ENCODE measurements around the gene PLXNA2. TPM values are rescaled to one million over a fixed set of nuclear protein-coding genes. Genes with fewer than 3 reads are reported as not detected.
A peak's percentile ranks its signal among the peaks of the same experiment; 100 is the strongest.

PLXNA2 gene
- total and polyA plus RNA-seq, 2 experiments from 2014 or later, result 3.7 to 5.4 TPM

GRCh38 chr1:208135354-208135753 is 108.8 kb downstream of the PLXNA2 start:
- Histone ChIP-seq H3K4me2 (ENCODE audit: unreplicated experiment) (no peak overlapping the region), H3K27ac (no peak overlapping the region), H3K79me2 (ENCODE audit: insufficient read depth) (no peaks in the 10 kb centered on the region), H3K4me3 (no peak overlapping the region), H3K9me3 (ENCODE audit: low read depth) (no peaks in the 10 kb centered on the region), H3K36me3 (ENCODE audit: low read depth) (no peaks in the 10 kb centered on the region), H2AFZ (no peak overlapping the region), H3F3A (ENCODE audit: insufficient read depth) (no peaks in the 10 kb centered on the region), H4K20me1 (ENCODE audit: insufficient read depth) (no peaks in the 10 kb centered on the region), H3K27me3 (replicated peaks; ENCODE audit: insufficient read depth) (no peaks in the 10 kb centered on the region), H3K9ac (no peak overlapping the region), H3K9me2 (ENCODE audit: insufficient read depth) (no peaks in the 10 kb centered on the region), H3K4me1 (ENCODE audit: insufficient read depth) (peaks cover 13% of the 10 kb centered on the region)
- peak; percentile 55 for DNase-seq
- in situ Hi-C loops (cut with MboI), result loop anchor here (25.0 kb wide), 1 partner anchor 102 kb away; the partner anchor contains the start of gene PLXNA2
- TF ChIP-seq EZH2 (IDR thresholded peaks at IDR 0.05; ENCODE audit: insufficient read depth, poor library complexity, severe bottlenecking) (no peak), EZH2phosphoT487 (IDR thresholded peaks at IDR 0.05; ENCODE audit: insufficient read depth, low read depth) (no peak)
- WGBS, 2 experiments (ENCODE audit: low coverage in 1 of 2, low lambda C conversion rate in 2 of 2, missing lambda C conversion rate in 2 of 2), result 35 to 44% methylated on average over 2 of the region's 2 CpGs

GRCh38 chr1:208134491-208134890 is 109.7 kb downstream of the PLXNA2 start:
- Histone ChIP-seq H3K4me1 (ENCODE audit: insufficient read depth) (peaks cover 13% of the 10 kb centered on the region), H3K36me3 (ENCODE audit: low read depth) (no peaks in the 10 kb centered on the region)
- in situ Hi-C loops (cut with MboI), result loop anchor here (25.0 kb wide), 1 partner anchor 103 kb away; the partner anchor contains the start of gene PLXNA2

GRCh38 chr1:208133355-208133754 is 110.8 kb downstream of the PLXNA2 start:
- Histone ChIP-seq H4K20me1 (ENCODE audit: insufficient read depth) (no peaks in the 10 kb centered on the region), H3K9me3 (ENCODE audit: low read depth) (no peaks in the 10 kb centered on the region), H3F3A (ENCODE audit: insufficient read depth) (no peaks in the 10 kb centered on the region), H3K79me2 (ENCODE audit: insufficient read depth) (no peaks in the 10 kb centered on the region), H3K4me3 (no peak overlapping the region), H3K4me2 (ENCODE audit: unreplicated experiment) (no peak overlapping the region), H3K9me2 (ENCODE audit: insufficient read depth) (no peaks in the 10 kb centered on the region), H3K27me3 (replicated peaks; ENCODE audit: insufficient read depth) (no peaks in the 10 kb centered on the region), H3K36me3 (ENCODE audit: low read depth) (no peaks in the 10 kb centered on the region), H3K4me1 (ENCODE audit: insufficient read depth) (peaks cover 13% of the 10 kb centered on the region), H3K27ac (no peak overlapping the region), H3K9ac (no peak overlapping the region), H2AFZ (no peak overlapping the region)
- 95 to 98% methylated on average over 2 of the region's 2 CpGs for WGBS, 2 experiments (ENCODE audit: low coverage in 1 of 2, low lambda C conversion rate in 2 of 2, missing lambda C conversion rate in 2 of 2)
- DNase-seq, result no peak
- TF ChIP-seq EZH2phosphoT487 (IDR thresholded peaks at IDR 0.05; ENCODE audit: insufficient read depth, low read depth) (no peak), EZH2 (IDR thresholded peaks at IDR 0.05; ENCODE audit: insufficient read depth, poor library complexity, severe bottlenecking) (no peak)
- in situ Hi-C loops (cut with MboI), result loop anchor here (25.0 kb wide), 1 partner anchor 104 kb away; the partner anchor contains the start of gene PLXNA2

More at GRCh38 chr1:208134491-208134890, 109.7 kb downstream of the PLXNA2 start:
- Histone ChIP-seq H3K4me2 (ENCODE audit: unreplicated experiment) (no peak overlapping the region), H3K9me2 (ENCODE audit: insufficient read depth) (no peaks in the 10 kb centered on the region), H4K20me1 (ENCODE audit: insufficient read depth) (no peaks in the 10 kb centered on the region), H3K27me3 (replicated peaks; ENCODE audit: insufficient read depth) (no peaks in the 10 kb centered on the region), H3K4me3 (no peak overlapping the region), H3K27ac (no peak overlapping the region), H2AFZ (no peak overlapping the region), H3K79me2 (ENCODE audit: insufficient read depth) (no peaks in the 10 kb centered on the region), H3K9me3 (ENCODE audit: low read depth) (no peaks in the 10 kb centered on the region), H3F3A (ENCODE audit: insufficient read depth) (no peaks in the 10 kb centered on the region), H3K9ac (no peak overlapping the region)
- no peak for DNase-seq
- 82 to 86% methylated on average over 5 of the region's 5 CpGs for WGBS, 2 experiments (ENCODE audit: low coverage in 1 of 2, low lambda C conversion rate in 2 of 2, missing lambda C conversion rate in 2 of 2)
- TF ChIP-seq EZH2phosphoT487 (IDR thresholded peaks at IDR 0.05; ENCODE audit: insufficient read depth, low read depth) (no peak), EZH2 (IDR thresholded peaks at IDR 0.05; ENCODE audit: insufficient read depth, poor library complexity, severe bottlenecking) (no peak)

DNA sequence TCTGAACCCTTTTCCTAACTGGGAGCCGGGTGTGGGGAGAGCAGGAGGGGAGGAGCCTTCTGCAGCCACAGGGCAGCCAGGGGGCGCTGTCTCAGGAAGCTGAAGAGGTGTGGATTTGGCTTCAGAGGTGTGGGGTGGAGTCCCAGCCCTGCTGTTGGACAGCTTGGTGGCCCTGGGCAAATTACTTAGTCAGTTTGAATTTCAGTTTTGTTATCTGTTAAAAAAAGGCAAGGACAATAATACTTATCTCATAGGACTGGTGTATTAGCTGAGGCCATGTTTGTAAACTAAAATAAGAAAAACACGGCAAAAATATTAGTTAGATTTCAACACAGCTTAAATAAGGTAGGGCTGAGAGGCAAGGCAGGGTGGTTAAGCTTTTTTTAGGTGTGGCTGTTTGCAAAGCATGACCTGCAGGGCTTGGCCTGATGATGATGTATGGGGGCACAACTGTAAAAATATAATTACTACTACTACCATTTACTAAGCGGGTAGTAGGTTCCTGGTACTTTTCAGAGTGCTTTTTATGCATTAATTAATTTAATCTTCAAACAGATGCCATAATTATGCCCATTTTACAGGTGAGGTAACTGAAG is 111.8 kb downstream of the PLXNA2 start:
- Histone ChIP-seq H2AFZ (0 out of 2 replicates have a peak overlapping the region, but pooled peaks have one; percentile 5), H3K4me1 (ENCODE audit: insufficient read depth) (peaks cover 13% of the 10 kb centered on the region), H3K4me3 (no peak overlapping the region), H3K27ac (no peak overlapping the region), H3K4me2 (ENCODE audit: unreplicated experiment) (no peak overlapping the region), H3K9ac (no peak overlapping the region), H3K36me3 (ENCODE audit: low read depth) (no peaks in the 10 kb centered on the region), H3K79me2 (ENCODE audit: insufficient read depth) (no peaks in the 10 kb centered on the region), H3K9me2 (ENCODE audit: insufficient read depth) (no peaks in the 10 kb centered on the region), H3K27me3 (replicated peaks; ENCODE audit: insufficient read depth) (no peaks in the 10 kb centered on the region), H4K20me1 (ENCODE audit: insufficient read depth) (no peaks in the 10 kb centered on the region), H3K9me3 (ENCODE audit: low read depth) (no peaks in the 10 kb centered on the region), H3F3A (ENCODE audit: insufficient read depth) (no peaks in the 10 kb centered on the region)
- whole genome bisulfite sequencing, 2 experiments (ENCODE audit: low coverage in 1 of 2, low lambda C conversion rate in 2 of 2, missing lambda C conversion rate in 2 of 2), result 55 to 56% methylated on average over 4 of the region's 4 CpGs
- peak; percentile 86 for DNase-seq
- TF ChIP-seq EZH2 (IDR thresholded peaks at IDR 0.05; ENCODE audit: insufficient read depth, poor library complexity, severe bottlenecking) (no peak), EZH2phosphoT487 (IDR thresholded peaks at IDR 0.05; ENCODE audit: insufficient read depth, low read depth) (no peak)
- in situ Hi-C loops (cut with MboI), result loop anchor here (25.0 kb wide), 1 partner anchor 105 kb away; the partner anchor contains the start of gene PLXNA2
